Erythroblast (primary cell): ENCODE measurements around the gene UAP1L1.

ENCODE experiments used
- GATA1 ChIP-seq: IDR thresholded peaks from 2 replicates; pipeline ENCODE4 v1.6.1; 2011; ENCODE audit warnings: low read depth, mild to moderate bottlenecking, control low read depth, low read length, moderate library complexity
- POLR2A ChIP-seq: IDR thresholded peaks from 2 replicates; pipeline ENCODE4 v1.6.1; 2011; ENCODE audit warnings: mild to moderate bottlenecking, low read length

GRCh38 chr9:137041124-137041523 lies 36.2 kb upstream of the UAP1L1 start:
- TF ChIP-seq POLR2A (no peak), GATA1 (no peak)
